ENCODE results near the gene BMI1.

The BMI1 gene

GRCh38 chr10:22366771-22367170, 45.9 kb downstream of the BMI1 start:
- no peak for DNase-seq (ENCODE audit: low read depth, low spot score)

DNA sequence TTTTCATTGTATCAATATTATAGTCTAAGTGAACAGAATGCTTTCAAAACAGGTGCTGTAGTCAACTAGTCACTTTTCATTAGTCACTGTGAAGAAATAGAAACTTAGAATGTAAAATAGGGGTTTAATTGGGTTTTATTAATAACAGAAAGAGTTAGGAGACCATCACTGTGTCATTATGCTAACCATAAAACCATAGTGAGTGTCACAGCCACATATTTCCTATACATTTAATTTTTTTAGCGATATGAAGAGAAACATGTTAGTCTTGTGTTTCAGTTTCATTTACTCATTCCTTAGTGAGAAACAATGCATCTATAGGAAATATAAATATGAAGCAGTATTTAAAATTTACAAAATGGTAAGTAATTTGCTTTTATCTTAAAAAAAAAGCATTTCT, 46.6 kb downstream of the BMI1 start:
- DNase-seq (ENCODE audit: low read depth, low spot score) = no peak

DNA sequence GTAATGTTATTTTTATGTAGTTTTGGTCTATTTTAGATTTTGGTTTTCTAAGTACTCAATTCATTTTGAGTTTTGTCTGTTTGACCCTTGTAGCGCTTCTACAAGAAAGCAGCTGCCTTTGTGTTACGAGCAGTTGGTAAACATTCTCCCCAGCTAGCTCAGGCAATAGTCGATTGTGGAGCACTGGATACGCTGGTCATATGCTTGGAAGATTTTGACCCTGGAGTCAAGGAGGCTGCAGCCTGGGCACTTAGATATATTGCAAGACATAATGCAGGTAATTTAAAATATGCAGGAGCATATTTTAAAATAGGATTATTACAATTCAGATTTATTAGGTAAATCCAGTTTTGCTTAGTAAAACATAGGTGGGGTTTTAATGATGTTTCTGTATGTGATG, 47.5 kb downstream of the BMI1 start:
- DNase-seq (ENCODE audit: low read depth, low spot score) = no peak

- no peak for DNase-seq (ENCODE audit: low read depth, low spot score)
Observed at GRCh38 chr10:22368981-22369380, 48.1 kb downstream of the BMI1 start.

DNA sequence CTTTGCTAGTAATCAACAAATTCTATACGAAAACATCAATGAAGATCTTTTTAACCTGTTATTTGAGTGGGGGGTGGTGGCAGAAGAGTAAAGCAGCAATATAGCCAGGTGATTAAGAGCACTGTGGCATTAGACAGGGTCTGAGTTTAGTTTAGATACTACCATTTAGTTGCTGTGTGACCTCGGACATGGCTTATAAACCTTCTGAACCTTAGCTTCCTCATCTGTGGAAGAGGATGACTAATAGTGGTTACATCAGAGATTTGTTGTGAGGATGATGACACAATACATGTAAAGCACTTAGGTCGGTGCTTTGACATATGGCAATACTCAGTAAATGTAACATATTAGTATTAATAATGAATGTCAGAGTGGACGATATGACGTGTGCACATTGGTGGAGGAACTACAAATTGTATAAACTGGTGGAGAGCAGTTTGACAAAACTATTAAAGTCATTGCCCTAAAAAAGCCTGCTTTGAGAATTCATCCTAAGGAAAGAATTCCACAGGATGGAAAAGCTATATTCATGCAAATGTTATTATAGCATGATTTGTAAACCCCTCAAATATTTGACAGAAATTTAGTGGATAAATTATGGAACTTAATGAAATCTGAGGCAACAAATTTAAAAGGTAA, 48.7 kb downstream of the BMI1 start:
- no peak for DNase-seq (ENCODE audit: low read depth, low spot score)

DNA sequence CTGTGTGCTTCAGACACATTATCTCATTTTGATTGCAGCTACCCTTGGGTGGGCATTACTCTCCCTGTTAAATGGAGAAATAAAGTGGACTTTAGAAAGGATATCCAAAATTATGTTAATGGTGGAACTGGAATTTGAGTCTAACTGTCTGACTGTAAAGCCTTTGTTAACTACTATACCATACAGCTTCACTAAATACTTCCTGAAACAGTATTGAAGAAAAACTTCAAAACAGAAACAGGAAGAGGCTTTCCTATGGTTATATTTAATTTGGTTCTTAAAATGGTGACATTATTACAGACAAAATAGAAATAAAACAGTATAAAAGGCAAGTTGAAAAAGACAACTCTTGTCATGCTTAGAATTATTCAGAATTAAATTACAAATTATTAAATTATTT, 49.4 kb downstream of the BMI1 start:
- DNase-seq (ENCODE audit: low read depth, low spot score) = no peak

DNA sequence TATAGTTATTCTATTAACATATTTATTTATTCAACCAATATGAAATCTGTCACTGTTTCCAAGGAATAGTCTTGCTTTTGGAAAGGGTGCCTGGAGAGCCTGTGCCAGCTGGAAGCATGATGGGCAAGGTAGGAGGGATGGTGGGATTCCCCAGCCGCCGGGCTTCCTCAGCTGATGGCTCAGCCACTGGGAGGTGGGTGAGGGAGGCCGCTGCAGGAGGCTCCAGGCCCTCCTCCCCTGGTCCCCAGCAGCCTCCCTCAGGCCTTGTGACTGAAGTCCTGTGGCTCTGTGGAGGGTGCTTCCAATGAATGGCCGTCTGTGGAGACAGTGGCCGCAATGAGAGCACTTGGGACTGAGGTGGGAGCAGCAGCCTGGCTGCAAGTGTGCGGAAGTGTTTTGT, 51.4 kb downstream of the BMI1 start:
- no peak for DNase-seq (ENCODE audit: low read depth, low spot score)

GRCh38 chr10:22372917-22373316, 52.0 kb downstream of the BMI1 start:
- no peak for DNase-seq (ENCODE audit: low read depth, low spot score)

GRCh38 chr10:22374489-22375126, 53.7 kb downstream of the BMI1 start:
- DNase-seq (ENCODE audit: low read depth, low spot score) = no peak

- no peak for DNase-seq (ENCODE audit: low read depth, low spot score)
Observed at GRCh38 chr10:22379059-22379458, 58.2 kb downstream of the BMI1 start.
